AG08396 (cell line): ENCODE measurements around the gene GTF2B.
"Not testable (repeated sequence)": the region's sequence is repeated elsewhere in the genome, so short reads cannot be mapped to it uniquely, and the experiment has no call there.

ENCODE experiments used
- DNase-seq: peaks from one replicate; pipeline ENCODE4 v3.0.0; 2012; ENCODE audit warnings: low spot score, mixed read lengths

GTF2B gene

GRCh38 chr1:88883156-88883555 lies 8.2 kb downstream of the GTF2B start:
- DNase-seq: no peak

- DNase-seq: not testable (repeated sequence)
Measured at GRCh38 chr1:88880717-88881116, 10.7 kb downstream of the GTF2B start.

- no peak for DNase-seq
Measured at GRCh38 chr1:88878731-88879130, 12.6 kb downstream of the GTF2B start.

DNA sequence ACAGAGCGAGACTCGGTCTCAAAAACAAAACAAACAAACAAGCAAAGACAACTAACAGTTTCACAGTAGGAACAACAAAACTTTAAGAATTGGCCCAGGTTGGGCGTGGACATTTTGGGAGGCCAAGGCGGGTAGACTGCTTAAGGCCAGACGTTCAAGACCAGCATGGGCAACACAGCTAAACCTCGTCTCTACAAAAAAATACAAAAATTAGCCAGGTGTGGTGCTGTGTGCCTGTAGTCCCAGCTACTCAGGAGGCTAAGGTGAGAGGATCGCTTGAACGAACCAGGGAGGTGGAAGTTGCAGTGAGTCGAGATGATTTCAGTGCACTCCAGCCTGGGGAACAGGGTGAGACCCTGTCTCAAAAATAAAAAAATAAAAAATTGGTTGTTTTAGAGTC lies 13.5 kb downstream of the GTF2B start:
- DNase-seq: no peak

DNA sequence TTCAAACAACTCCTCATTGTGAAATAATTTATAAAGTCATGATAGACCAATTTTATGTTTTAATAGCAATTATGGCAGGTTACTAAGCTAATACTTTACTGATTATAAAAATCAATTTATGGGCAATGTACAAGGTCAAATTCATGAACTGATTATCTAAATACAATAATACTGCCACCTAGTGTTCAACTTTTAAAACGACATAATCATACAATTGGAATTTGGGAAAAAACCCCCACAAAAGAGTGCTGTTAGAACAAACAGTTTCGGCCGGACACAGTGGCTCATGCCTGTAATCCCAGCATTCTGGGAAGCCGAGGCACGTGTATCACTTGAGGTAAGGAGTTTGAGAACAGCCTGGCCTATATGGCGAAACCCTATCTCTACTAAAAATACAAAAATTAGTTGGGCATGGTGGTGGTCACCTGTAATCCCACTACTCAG lies 14.0 kb downstream of the GTF2B start:
- no peak for DNase-seq

GRCh38 chr1:88876573-88877365 lies 14.6 kb downstream of the GTF2B start:
- DNase-seq: no peak

DNA sequence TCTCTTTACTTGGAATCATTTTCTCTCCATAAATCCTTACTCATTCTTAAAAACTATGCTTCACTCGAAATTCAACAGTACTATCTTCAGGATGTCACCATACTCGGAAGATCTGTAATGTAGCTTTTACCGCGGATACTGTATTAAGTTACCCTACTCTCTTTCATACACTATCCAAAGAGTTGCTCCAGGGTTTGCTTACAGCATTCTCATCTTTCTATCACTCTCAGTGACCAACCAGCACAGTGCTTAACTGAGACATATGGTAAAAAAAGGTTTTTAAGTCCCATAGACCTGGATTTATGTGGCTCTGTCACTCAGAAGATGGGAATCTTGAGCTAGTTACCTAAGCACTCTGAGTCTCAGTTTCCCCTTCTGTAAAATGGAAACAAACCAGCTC lies 15.8 kb downstream of the GTF2B start:
- DNase-seq: no peak

GRCh38 chr1:88873737-88874349 lies 17.5 kb downstream of the GTF2B start:
- no peak for DNase-seq

DNA sequence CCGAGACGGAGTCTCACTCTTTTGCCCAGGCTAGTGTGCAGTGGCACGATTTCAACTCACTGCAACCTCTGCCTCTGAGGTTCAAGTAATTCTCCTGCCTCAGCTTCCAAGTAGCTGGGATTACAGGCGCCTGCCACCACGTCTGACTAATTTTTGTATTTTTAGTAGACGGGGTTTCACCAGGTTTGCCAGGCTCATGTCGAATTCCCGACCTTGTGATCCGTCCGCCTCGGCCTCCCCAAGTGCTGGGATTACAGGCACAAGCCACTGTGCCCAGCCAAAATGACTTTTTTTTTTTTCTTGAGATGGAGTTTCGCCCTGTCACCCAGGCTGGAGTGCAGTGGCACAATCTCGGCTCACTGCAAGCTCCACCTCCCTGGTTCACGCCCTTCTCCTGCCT lies 21.7 kb downstream of the GTF2B start:
- DNase-seq: not testable (repeated sequence)

DNA sequence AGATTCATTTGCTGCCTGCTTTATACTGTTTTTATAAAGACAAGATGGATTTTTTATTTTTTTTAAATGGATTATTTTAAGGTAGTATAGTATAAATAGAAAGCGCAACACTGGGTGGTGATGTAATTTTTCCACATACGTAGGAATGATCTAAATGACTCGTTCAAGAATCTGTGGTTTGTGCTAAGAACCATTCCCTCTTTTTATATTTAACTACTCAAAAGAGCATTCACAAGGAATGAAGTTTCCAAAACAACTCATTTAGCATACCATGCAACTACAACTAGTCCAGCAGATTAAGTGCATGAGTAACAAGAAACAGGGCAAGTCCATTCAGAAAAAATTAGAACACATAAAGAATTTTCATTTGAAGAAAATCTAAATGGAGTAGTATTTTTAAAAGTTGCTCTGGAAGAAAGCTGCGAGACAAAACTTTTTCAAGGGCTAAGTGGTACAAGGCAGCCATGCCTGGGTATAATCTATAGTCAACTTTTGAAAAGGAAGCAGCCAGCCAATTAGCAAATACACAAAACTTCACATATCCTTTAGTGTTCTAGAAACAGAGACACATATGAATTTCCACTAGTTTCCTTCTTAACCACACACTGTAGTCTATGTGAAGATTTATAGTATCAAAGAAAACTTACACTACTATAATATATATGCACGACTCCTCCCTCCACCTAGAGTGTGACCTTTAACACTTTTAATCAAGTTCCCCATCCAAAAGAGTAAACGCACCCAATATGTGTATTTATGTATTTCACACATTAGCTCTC lies 23.4 kb downstream of the GTF2B start:
- peak; percentile 43 for DNase-seq

GRCh38 chr1:88851303-88852063 lies 39.9 kb downstream of the GTF2B start:
- no peak for DNase-seq

- no peak for DNase-seq
Measured at GRCh38 chr1:88847643-88848042, 43.7 kb downstream of the GTF2B start.

GRCh38 chr1:88825721-88826120 lies 65.6 kb downstream of the GTF2B start:
- DNase-seq: no peak

DNA sequence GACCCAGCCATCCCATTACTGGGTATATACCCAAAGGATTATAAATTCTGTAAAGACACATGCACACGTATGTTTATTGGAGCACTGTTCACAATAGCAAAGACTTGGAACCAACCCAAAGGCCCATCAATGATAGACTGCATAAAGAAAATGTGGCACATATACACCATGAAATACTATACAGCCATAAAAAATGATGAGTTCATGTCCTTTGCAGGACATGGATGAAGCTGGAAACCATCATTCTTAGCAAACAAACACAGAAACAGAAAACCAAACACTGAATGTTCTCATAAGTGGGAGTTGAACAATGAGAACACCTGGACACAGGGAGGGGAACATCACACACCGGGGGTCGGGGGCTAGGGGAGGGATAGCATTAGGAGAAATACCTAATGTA lies 71.7 kb downstream of the GTF2B start:
- not testable (repeated sequence) for DNase-seq

- DNase-seq: no peak
Measured at GRCh38 chr1:88813471-88813870, 77.9 kb downstream of the GTF2B start.

- no peak for DNase-seq
Measured at GRCh38 chr1:88812366-88812765, 79.0 kb downstream of the GTF2B start.

DNA sequence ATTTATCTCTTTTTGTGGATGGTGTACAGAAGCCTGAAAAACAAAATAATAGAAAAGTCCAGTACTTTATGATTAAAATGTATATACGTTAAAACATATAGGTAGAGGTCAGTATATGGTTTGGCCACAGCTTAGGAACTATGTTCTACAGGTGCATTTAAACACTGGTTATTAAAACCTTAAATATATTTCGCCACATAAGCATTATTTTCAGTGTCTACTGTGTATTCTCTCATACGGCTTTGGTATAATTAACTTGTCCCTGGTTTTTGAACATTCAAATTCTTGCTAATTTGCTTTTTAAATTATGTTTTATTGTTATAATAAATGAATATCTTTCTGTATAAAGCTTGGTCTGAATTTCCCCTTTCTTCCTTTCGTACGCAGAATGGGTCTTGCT lies 87.9 kb downstream of the GTF2B start:
- DNase-seq: no peak

GRCh38 chr1:88802950-88803349 lies 88.4 kb downstream of the GTF2B start:
- DNase-seq: peak; percentile 14
